Progenitor cell of endocrine pancreas (in vitro differentiated cells): Measurements from ENCODE around the gene SLC13A4. TPM values are rescaled to one million over a fixed set of nuclear protein-coding genes. Genes with fewer than 3 reads are reported as not detected.

Source experiments
- DNase-seq: peaks from one replicate; pipeline ENCODE4 v3.0.0; 2021; ENCODE audit warnings: low spot score; ENCODE audit not compliant: unreplicated experiment
- H3K27ac Mint-ChIP-seq: 2 replicates; pipeline ENCODE4 v1.8.0; 2021; ENCODE audit warnings: mild to moderate bottlenecking, moderate library complexity, mixed read lengths
- H3K27me3 Mint-ChIP-seq: 2 replicates; pipeline ENCODE4 v1.8.0; 2021; ENCODE audit warnings: mixed read lengths
- H3K36me3 Mint-ChIP-seq: 2 replicates; pipeline ENCODE4 v1.8.0; 2022; ENCODE audit warnings: mixed read lengths; ENCODE audit not compliant: insufficient read depth
- H3K4me1 Mint-ChIP-seq: 2 replicates; pipeline ENCODE4 v1.8.0; 2021; ENCODE audit warnings: low read depth, mixed read lengths
- H3K4me3 Mint-ChIP-seq: 2 replicates; pipeline ENCODE4 v1.8.0; 2021; ENCODE audit warnings: low read depth, mild to moderate bottlenecking, moderate library complexity, mixed read lengths
- H3K9me3 Mint-ChIP-seq: 2 replicates; pipeline ENCODE4 v1.8.0; 2021; ENCODE audit warnings: low read depth, mixed read lengths
- total RNA-seq: library from RNA; stranded (reverse); gene quantifications from 2 replicates; pipeline ENCODE4 v1.2.1, GENCODE V29; 2021
- TF ChIP-seq, protein P1 (sequence below): fragments of 200-600 bp; sonication (generic); IDR thresholded peaks from one replicate; pipeline ENCODE4 v1.5.0; 2021; ENCODE audit warnings: antibody characterized with exemption, mild to moderate bottlenecking; ENCODE audit not compliant: unreplicated experiment

SLC13A4 gene
- total RNA-seq, 1 donor from 2014 or later: 0.22 TPM

DNA sequence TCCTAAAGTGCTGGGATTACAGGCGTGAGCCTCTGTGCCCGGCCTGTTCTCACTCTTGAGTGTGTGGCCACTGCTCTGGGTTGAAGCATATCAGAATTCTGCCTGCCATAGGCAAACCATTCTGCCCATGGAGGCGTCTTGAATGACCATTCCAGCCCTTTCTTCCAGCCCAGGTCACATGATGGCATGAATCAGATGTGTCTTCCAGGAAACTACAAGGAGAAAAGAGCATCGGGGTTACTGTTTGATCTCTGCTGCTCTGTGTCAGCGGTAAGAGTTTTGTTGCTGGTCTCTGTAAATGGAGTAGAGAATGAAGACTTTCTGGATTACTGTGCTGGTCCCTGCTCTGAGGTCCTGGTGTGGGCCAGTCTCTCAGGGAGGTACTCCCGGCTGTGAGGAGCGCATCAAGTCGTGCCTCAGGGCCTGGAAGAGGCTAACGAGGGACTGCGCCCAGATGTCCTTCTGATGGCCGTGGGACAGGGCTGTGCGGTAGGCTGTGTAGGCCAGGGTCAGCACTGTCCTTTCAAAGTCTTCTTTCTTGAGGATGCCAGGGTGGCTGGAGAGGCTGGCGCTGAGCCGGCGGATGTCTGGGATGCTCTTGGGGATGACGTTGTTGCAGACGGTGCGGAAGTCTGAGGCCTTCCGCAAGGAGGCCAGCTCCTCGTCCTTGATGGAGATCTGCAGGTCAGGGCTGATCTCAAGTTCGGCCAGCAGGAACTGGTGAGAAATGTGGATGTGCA lies 5.8 kb upstream of the SLC13A4 start:
- TF ChIP-seq, protein P1, sequence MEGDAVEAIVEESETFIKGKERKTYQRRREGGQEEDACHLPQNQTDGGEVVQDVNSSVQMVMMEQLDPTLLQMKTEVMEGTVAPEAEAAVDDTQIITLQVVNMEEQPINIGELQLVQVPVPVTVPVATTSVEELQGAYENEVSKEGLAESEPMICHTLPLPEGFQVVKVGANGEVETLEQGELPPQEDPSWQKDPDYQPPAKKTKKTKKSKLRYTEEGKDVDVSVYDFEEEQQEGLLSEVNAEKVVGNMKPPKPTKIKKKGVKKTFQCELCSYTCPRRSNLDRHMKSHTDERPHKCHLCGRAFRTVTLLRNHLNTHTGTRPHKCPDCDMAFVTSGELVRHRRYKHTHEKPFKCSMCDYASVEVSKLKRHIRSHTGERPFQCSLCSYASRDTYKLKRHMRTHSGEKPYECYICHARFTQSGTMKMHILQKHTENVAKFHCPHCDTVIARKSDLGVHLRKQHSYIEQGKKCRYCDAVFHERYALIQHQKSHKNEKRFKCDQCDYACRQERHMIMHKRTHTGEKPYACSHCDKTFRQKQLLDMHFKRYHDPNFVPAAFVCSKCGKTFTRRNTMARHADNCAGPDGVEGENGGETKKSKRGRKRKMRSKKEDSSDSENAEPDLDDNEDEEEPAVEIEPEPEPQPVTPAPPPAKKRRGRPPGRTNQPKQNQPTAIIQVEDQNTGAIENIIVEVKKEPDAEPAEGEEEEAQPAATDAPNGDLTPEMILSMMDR: no peak
- H3K4me3 Mint-ChIP-seq: no peak overlapping the region
- no peaks in the 10 kb centered on the region for H3K4me1 Mint-ChIP-seq
- H3K9me3 Mint-ChIP-seq: no peaks in the 10 kb centered on the region
- DNase-seq: no peak
- H3K27ac Mint-ChIP-seq: no peak overlapping the region
- peaks cover 13% of the 10 kb centered on the region for H3K27me3 Mint-ChIP-seq
- H3K36me3 Mint-ChIP-seq: no peaks in the 10 kb centered on the region

DNA sequence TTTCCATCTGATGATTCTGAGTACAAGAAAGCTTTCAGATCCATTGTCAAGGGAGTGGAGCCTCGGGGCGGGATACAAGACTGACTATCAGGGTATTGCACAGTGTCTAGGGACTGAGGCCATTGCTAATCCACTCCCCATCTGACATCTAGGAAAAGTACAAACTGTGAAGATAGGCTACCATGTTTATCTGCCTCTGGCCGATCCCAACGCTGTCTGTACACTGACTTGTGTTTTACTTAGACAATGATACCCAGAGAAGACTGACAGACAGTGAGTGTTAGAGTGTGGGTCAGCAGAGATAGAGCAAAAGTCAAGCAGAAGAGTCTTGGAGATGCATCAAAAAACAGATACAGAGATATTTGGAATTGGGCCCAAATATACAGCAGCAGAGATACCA lies 3.1 kb upstream of the SLC13A4 start:
- H3K4me1 Mint-ChIP-seq: peaks cover 2% of the 10 kb centered on the region
- H3K9me3 Mint-ChIP-seq: no peaks in the 10 kb centered on the region
- H3K36me3 Mint-ChIP-seq: no peaks in the 10 kb centered on the region
- DNase-seq: no peak
- no peak overlapping the region for H3K4me3 Mint-ChIP-seq
- no peak overlapping the region for H3K27ac Mint-ChIP-seq
- TF ChIP-seq, protein P1: no peak
- H3K27me3 Mint-ChIP-seq: peaks cover 27% of the 10 kb centered on the region

DNA sequence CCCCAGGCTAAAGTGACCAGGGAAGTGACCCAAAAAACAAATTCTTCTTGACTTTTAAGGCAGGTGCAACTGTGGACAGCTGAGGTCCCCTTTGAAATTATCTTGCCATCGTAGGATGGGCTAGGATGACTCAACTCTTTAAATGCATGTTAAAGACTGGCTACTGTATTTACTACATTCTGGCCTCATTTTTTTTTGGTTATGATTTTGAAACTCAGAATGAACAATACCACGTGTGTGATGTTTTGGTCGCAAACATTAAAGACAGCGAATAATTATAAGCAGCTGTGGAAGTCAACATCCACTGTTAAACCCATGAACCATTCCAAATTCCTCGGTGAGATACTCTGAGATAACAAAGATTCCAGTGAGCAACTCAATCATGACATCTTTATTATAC lies 1.2 kb upstream of the SLC13A4 start:
- Mint-ChIP-seq H3K4me3 (no peak overlapping the region), H3K9me3 (no peaks in the 10 kb centered on the region), H3K27ac (no peak overlapping the region), H3K4me1 (peaks cover 5% of the 10 kb centered on the region), H3K36me3 (no peaks in the 10 kb centered on the region), H3K27me3 (peaks cover 30% of the 10 kb centered on the region)
- DNase-seq: no peak
- TF ChIP-seq, protein P1: no peak

DNA sequence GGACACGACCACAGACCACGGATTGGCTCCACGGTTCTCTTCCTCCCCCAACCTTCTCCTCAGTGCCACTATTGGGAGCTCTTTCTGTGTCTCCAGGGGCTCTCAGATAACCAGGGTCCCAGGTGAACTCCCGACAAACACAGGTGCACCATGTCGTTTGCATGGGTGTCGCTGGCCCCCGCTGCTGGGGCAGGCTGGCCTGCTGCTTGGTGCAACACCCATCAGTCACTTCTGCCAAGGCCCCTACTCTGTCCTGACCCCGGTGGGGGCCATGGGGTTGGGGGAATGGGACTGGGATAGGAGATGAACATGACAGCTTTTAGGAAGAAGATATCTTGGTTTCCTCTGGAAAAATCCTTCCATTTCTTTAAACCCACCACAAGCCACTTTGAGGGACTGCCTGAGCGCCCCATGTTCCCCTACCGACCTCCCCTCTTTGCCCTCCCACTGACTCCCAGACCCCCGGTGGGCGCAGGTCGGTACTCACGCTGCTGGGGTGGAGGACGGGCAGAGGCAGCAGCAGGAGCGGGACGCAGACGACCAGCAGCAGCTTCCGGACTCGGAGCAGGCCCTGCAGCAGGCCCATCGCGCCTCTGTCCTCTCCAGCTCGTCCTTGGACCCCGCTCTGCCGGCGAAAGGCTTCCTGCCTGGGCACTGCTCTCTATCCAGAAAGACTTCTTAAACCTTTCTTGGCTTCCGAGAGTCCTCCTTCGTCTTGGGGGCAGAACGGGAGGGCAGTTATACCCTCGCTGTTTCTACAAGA lies 894 bp downstream of the SLC13A4 start:
- TF ChIP-seq, protein P1: no peak
- H3K4me3 Mint-ChIP-seq: no peak overlapping the region
- peaks cover 30% of the 10 kb centered on the region for H3K27me3 Mint-ChIP-seq
- peaks cover 5% of the 10 kb centered on the region for H3K4me1 Mint-ChIP-seq
- no peaks in the 10 kb centered on the region for H3K9me3 Mint-ChIP-seq
- H3K36me3 Mint-ChIP-seq: no peaks in the 10 kb centered on the region
- no peak for DNase-seq
- H3K27ac Mint-ChIP-seq: no peak overlapping the region

DNA sequence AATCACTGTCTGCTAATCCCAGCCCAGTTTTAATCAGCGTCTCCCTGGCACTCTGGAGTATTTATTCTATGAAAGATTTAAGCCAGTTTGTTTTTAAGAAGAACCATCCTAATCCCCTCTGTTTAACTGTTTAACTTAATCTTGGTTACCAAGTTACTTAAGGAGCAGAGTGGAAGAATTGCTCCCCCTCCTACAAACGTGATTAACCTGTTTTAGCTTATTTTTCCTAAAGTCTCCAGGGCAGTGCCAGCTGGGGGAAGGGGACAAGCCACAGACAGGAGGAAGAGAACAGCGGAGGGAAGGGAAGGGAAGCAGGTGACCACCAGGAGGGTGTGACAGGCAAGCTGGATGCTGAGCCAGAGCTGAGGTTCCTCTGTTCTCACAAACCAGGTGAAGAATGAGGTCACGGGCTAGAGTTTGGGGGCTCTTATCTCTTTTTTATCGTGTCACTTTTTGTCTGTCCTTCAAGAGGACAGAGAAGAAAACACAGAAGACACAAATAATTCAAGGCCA lies 1.7 kb downstream of the SLC13A4 start:
- TF ChIP-seq, protein P1: no peak
- Mint-ChIP-seq H3K4me3 (no peak overlapping the region), H3K27me3 (peaks cover 22% of the 10 kb centered on the region), H3K4me1 (peaks cover 5% of the 10 kb centered on the region), H3K27ac (no peak overlapping the region), H3K36me3 (no peaks in the 10 kb centered on the region), H3K9me3 (no peaks in the 10 kb centered on the region)
- DNase-seq: no peak
